GM21723 (cell line): ENCODE data around the gene MGAT5.

Experiments used
- ATAC-seq: cut with Tn5 transposase; IDR thresholded peaks from one replicate; pipeline ENCODE4 v1.9.1; 2021; ENCODE audit warnings: mild to moderate bottlenecking, moderate library complexity; ENCODE audit not compliant: unreplicated experiment

Gene MGAT5

GRCh38 chr2:134411828-134412638 is 158.2 kb downstream of the MGAT5 start:
- ATAC-seq, result peak; percentile 98

DNA sequence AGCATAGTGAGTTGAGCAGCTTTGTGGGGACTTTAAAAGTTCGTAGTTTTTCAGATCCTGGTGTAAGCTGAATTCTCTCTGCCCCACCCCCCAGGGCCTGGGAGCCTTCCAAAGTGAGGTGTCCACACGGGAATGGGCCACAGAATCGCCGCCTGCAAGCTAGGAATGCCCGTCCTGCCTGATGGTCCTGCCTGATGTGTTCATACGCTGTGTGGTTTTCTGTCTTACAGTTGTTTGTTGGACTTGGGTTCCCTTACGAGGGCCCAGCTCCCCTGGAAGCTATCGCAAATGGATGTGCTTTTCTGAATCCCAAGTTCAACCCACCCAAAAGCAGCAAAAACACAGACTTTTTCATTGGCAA is 158.7 kb downstream of the MGAT5 start:
- no peak for ATAC-seq

- ATAC-seq, result no peak
Observed at GRCh38 chr2:134413430-134413829, 159.6 kb downstream of the MGAT5 start.

- no peak for ATAC-seq
Observed at GRCh38 chr2:134413912-134414311, 160.0 kb downstream of the MGAT5 start.

DNA sequence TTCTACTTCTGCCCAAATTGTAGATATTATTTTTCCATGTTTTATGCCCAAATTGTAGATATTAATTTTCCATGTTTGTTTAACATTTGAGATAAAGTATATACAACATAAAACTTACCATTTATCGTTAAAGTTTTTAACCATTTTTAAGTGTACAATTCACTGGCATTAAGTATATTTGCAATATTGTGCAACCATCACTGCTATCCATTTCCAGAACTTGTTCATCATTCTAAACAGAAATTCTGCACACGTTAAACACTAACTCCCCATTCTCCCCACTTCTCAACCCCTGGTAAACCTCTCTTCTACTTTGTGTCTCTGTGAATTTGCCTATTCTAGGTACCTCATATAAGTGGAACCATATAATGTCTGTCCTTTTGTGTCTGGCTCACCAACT is 162.1 kb downstream of the MGAT5 start:
- no peak for ATAC-seq

DNA sequence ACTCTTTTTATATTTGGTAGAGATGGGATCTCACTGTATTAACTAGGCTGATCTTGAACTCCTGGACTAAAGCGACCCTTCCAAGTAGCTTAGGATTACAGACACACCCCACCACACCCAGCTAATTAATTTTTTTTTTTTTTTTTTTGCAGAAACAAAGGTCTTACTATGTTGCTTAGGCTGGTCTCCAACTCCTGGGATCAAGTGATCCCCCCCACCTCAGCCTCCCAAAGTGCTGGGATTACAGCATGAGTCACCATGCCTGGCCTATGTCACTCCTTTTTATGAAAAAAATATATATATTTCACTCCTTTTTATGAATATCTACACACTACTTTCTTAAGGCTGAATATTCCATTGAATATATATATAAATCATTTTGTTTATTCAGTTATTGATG is 162.8 kb downstream of the MGAT5 start:
- no peak for ATAC-seq

DNA sequence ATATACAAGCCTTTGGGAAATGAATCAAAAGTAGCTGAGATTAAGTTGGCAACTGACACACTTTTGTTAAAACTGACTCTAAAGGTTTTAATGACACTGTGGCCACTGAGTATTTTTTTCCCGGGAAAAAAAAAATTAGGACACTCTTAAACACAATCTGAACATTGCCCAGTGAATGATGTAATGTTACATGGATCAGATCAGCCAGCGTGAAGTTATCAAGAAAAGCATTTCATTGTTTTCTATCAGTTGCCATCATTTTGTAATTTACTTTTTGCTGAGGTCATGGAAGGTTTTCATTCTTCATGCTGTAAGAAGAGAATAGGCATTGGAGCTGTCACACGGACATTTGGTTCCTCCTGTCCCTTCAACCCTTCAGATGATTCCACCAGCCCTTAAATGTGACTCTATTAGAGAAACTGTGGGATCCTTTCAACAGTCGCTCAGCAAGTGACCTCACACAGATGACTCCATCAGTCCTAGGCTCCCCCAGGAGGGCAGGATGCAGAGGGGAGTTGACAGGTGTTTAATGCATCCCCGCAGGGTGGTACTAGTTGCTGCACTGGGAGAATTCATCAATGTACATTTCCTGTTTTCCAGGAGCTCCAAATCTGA is 164.2 kb downstream of the MGAT5 start:
- no peak for ATAC-seq

- no peak for ATAC-seq
Observed at GRCh38 chr2:134420259-134420658, 166.4 kb downstream of the MGAT5 start.

- no peak for ATAC-seq
Observed at GRCh38 chr2:134420920-134421319, 167.0 kb downstream of the MGAT5 start.

GRCh38 chr2:134421556-134422328 is 167.9 kb downstream of the MGAT5 start:
- ATAC-seq, result no peak

GRCh38 chr2:134425724-134426496 is 172.0 kb downstream of the MGAT5 start:
- ATAC-seq, result no peak

- no peak for ATAC-seq
Observed at GRCh38 chr2:134426721-134427120, 172.8 kb downstream of the MGAT5 start.

- ATAC-seq, result no peak
Observed at GRCh38 chr2:134429886-134430285, 176.0 kb downstream of the MGAT5 start.

GRCh38 chr2:134431838-134432434 is 178.1 kb downstream of the MGAT5 start:
- no peak for ATAC-seq

GRCh38 chr2:134432435-134432883 is 178.6 kb downstream of the MGAT5 start:
- ATAC-seq, result no peak

- no peak for ATAC-seq
Observed at GRCh38 chr2:134433469-134433868, 179.6 kb downstream of the MGAT5 start.

GRCh38 chr2:134433979-134434378 is 180.1 kb downstream of the MGAT5 start:
- ATAC-seq, result no peak

- no peak for ATAC-seq
Observed at GRCh38 chr2:134435505-134435904, 181.6 kb downstream of the MGAT5 start.

DNA sequence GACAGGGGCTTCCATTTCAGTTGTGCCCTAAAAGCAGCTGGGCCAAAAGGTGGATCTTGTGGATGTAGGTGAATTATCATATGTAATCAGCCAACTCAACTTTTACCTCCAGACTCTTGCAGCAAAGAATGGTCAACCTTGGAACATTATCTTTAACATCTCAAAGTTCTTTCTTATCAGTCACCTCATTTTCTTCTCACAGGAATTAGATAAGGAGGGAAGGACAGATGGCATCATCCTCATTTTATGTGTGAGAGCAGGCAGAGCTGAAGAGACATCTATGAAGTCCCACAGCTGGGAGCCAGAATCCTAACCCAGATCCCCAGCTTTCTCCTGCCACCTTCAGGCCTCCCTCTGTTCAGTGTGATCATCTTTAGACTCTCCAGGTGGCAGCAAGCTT is 182.1 kb downstream of the MGAT5 start:
- no peak for ATAC-seq

DNA sequence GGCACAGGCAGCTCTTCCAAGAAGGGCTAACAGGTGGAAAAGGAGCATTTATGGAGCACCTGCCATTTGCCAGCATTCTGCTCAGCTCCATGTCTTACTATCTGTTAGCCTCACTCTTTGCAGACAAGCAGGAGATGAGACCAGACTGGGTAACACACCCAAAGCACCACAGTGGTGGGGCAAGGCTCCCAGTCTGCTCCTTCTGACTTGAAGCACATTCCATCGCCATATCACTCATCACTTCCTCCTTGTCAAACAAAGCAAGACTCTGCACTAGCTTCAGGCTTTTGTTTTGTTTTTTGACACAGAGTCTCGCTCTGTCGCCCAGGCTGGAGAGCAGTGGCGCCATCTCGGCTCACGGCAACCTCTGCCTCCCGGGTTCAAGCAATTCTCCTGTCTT is 182.8 kb downstream of the MGAT5 start:
- no peak for ATAC-seq

DNA sequence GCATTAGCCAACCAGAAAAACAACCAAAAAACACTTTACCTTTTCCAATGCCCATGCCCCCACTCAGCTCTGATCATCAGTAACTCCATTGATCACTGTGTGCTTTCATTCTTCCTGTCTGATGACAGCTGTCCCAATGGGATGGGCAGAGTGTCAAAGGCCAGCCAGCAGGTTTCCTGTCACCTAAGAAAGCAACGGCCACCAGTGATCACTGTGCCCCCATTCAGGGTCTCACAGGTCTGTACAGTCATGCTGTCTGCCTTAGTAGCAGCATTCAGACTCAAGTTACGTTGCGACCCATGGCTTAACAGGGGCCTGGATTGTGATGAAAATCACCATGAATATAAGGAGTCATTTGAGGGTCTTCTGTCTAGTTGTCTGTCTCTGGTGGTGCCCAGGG is 184.5 kb downstream of the MGAT5 start:
- no peak for ATAC-seq
